BJ (cell line): ENCODE results near the gene ELFN2. TPM values are rescaled to one million over a fixed set of nuclear protein-coding genes. Genes with fewer than 3 reads are reported as not detected.

Source experiments
- CTCF ChIA-PET: fragments of 350-600 bp; formaldehyde crosslinking; extraction: SDS; loops from one replicate; lab custom pipeline; 2021; ENCODE audit warnings: antibody characterized with exemption, inconsistent platforms; lab: Yijun Ruan, JAX
- POLR2A ChIA-PET: fragments of 300-600 bp; sonication (Branson Sonifier 250); formaldehyde crosslinking; extraction: SDS; loops from one replicate; lab custom pipeline; 2021; ENCODE audit warnings: antibody characterized with exemption; lab: Charles Lee
- DNase-seq: peaks from one replicate; pipeline ENCODE4 v3.0.0-alpha.2; 2011; ENCODE audit warnings: low read depth
- H3K27me3 ChIP-seq: 2 replicates; pipeline ENCODE4 v1.6.0; 2011; ENCODE audit warnings: low read length; ENCODE audit not compliant: control insufficient read depth, insufficient read depth
- H3K36me3 ChIP-seq: 2 replicates; pipeline ENCODE4 v1.5.1; 2011; ENCODE audit warnings: low read length; ENCODE audit not compliant: control insufficient read depth, insufficient read depth
- H3K4me3 ChIP-seq: 2 replicates; pipeline ENCODE4 v1.5.1; 2011; ENCODE audit warnings: low read depth, mild to moderate bottlenecking, control low read depth, low read length
- CTCF ChIP-seq: IDR thresholded peaks from 2 replicates; pipeline ENCODE4 v1.5.1; 2011; ENCODE audit warnings: low read depth, mild to moderate bottlenecking, control low read depth, inconsistent platforms, low read length, moderate library complexity; ENCODE audit not compliant: insufficient read depth
- polyA plus RNA-seq: library from polyadenylated mRNA; depleted of rRNA; stranded (reverse); fragments of >200 nt; gene quantifications from 2 replicates; pipeline ENCODE4 v1.2.3, GENCODE V29; 2011

ELFN2 gene
- polyA plus RNA-seq, 1 experiment: 0.34 TPM

GRCh38 chr22:37411655-37412054, 15.6 kb downstream of the ELFN2 start:
- H3K4me3 ChIP-seq: no peak overlapping the region
- CTCF ChIA-PET: interaction anchor here (1.0 kb wide), 1 partner anchor 18 kb away, joined by 3 read pairs; no protein-coding TSS in a partner anchor
- no peaks in the 10 kb centered on the region for H3K36me3 ChIP-seq
- no peak for DNase-seq
- POLR2A ChIA-PET: no interaction called here
- no peak for TF ChIP-seq CTCF
- H3K27me3 ChIP-seq: peaks cover 5% of the 10 kb centered on the region

GRCh38 chr22:37410174-37411055, 16.9 kb downstream of the ELFN2 start:
- ChIA-PET CTCF (interaction anchor here (1.0 kb wide), 2 partner anchors 18 to 19 kb away, joined by 3 read pairs; no protein-coding TSS in a partner anchor), POLR2A (no interaction called here)
- Histone ChIP-seq H3K36me3 (no peaks in the 10 kb centered on the region), H3K4me3 (no peak overlapping the region), H3K27me3 (no peaks in the 10 kb centered on the region; the same call in 1 of the 2 replicates)
- DNase-seq: no peak
- TF ChIP-seq CTCF: no peak

- CTCF ChIA-PET: interaction anchor here (1.0 kb wide), 1 partner anchor 19 kb away, joined by 3 read pairs; no protein-coding TSS in a partner anchor
Measured at GRCh38 chr22:37409459-37410050, 17.7 kb downstream of the ELFN2 start.

GRCh38 chr22:37409031-37409430, 18.2 kb downstream of the ELFN2 start:
- no peak for TF ChIP-seq CTCF
- Histone ChIP-seq H3K4me3 (no peak overlapping the region), H3K27me3 (no peaks in the 10 kb centered on the region; the same call in none of the 2 replicates), H3K36me3 (no peaks in the 10 kb centered on the region)
- CTCF ChIA-PET: interaction anchor here (1.0 kb wide), 1 partner anchor 20 kb away, joined by 3 read pairs; no protein-coding TSS in a partner anchor
- no peak for DNase-seq
- POLR2A ChIA-PET: no interaction called here

More at GRCh38 chr22:37409459-37410050, 17.7 kb downstream of the ELFN2 start:
- Histone ChIP-seq H3K4me3 (no peak overlapping the region), H3K27me3 (no peaks in the 10 kb centered on the region; the same call in 1 of the 2 replicates), H3K36me3 (no peaks in the 10 kb centered on the region)
- POLR2A ChIA-PET: no interaction called here
- TF ChIP-seq CTCF: no peak
- no peak for DNase-seq

- H3K4me3 ChIP-seq: no peak overlapping the region
- H3K27me3 ChIP-seq: no peaks in the 10 kb centered on the region; the same call in none of the 2 replicates
- TF ChIP-seq CTCF: no peak
- POLR2A ChIA-PET: no interaction called here
- CTCF ChIA-PET: no interaction called here
- H3K36me3 ChIP-seq: no peaks in the 10 kb centered on the region
- no peak for DNase-seq
Measured at GRCh38 chr22:37407856-37408255, 19.4 kb downstream of the ELFN2 start.
